GM06990 (cell line): ENCODE results near the gene CAPZB.
A peak's percentile ranks its signal among the peaks of the same experiment; 100 is the strongest.

ENCODE experiments used
- DNase-seq: peaks from one replicate; pipeline ENCODE4 v3.0.0-alpha.2; 2011; ENCODE audit not compliant: insufficient read length; ENCODE audit errors: extremely low read depth
- H3K27me3 ChIP-seq: replicated peaks from 2 replicates; pipeline ENCODE4 v1.6.0; 2011; ENCODE audit warnings: low read length; ENCODE audit not compliant: control insufficient read depth, insufficient read depth
- H3K36me3 ChIP-seq: 2 replicates; pipeline ENCODE4 v1.5.1; 2011; ENCODE audit warnings: low read length; ENCODE audit not compliant: control insufficient read depth, insufficient read depth
- H3K4me3 ChIP-seq: replicated peaks from 2 replicates; pipeline ENCODE4 v1.5.1; 2011; ENCODE audit warnings: low read depth, mild to moderate bottlenecking, control low read depth, low read length
- TF ChIP-seq, protein P1 (sequence below): IDR thresholded peaks from 2 replicates; pipeline ENCODE4 v1.5.1; 2011; ENCODE audit warnings: low read length, control low read depth, mild to moderate bottlenecking, inconsistent platforms; ENCODE audit not compliant: insufficient read depth, poor library complexity, severe bottlenecking

The CAPZB gene

GRCh38 chr1:19441048-19441780, 44.1 kb downstream of the CAPZB start:
- peaks cover 16% of the 10 kb centered on the region for H3K36me3 ChIP-seq
- TF ChIP-seq, protein P1, sequence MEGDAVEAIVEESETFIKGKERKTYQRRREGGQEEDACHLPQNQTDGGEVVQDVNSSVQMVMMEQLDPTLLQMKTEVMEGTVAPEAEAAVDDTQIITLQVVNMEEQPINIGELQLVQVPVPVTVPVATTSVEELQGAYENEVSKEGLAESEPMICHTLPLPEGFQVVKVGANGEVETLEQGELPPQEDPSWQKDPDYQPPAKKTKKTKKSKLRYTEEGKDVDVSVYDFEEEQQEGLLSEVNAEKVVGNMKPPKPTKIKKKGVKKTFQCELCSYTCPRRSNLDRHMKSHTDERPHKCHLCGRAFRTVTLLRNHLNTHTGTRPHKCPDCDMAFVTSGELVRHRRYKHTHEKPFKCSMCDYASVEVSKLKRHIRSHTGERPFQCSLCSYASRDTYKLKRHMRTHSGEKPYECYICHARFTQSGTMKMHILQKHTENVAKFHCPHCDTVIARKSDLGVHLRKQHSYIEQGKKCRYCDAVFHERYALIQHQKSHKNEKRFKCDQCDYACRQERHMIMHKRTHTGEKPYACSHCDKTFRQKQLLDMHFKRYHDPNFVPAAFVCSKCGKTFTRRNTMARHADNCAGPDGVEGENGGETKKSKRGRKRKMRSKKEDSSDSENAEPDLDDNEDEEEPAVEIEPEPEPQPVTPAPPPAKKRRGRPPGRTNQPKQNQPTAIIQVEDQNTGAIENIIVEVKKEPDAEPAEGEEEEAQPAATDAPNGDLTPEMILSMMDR: no peak
- DNase-seq: no peak
- H3K4me3 ChIP-seq: no peak overlapping the region
- H3K27me3 ChIP-seq: no peaks in the 10 kb centered on the region

- Histone ChIP-seq H3K36me3 (peaks cover 16% of the 10 kb centered on the region), H3K4me3 (no peak overlapping the region), H3K27me3 (no peaks in the 10 kb centered on the region)
- no peak for DNase-seq
- TF ChIP-seq, protein P1: peak; percentile 41
These were observed 45.7 kb downstream of the CAPZB start for GRCh38 chr1:19439464-19440171.

DNA sequence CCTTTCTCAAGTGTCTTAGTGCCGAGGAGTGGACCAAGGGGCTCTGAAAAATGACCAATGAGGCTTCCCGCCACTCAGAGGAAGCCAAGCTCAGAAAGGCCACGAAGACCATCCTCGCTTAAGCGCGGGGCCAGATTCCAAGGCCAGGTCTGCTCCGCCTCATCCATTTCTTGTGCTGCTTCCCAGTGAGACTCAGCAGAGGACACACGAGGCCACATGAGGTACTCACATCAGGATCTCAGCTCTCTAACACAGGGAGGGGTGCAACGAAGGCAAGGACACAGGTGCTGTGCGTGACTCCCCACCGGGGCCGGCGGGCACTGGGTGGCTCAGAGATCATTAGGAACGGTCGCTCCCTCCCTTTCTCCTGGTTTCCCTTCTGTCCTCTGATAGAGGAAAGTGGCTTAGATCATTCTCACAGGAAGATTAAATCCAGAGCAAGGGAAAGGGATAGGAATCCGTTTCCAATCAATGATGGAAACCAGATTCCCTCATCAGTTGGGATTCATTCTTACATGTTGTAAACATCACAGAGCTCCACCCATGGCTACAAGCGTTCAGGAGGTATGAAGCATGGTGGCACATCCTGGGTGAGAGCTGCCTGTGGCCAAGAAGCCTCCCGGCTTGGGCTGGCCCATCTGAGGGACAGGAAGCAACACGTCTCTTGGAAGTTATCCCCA, 46.7 kb downstream of the CAPZB start:
- TF ChIP-seq, protein P1: no peak
- no peak overlapping the region for H3K4me3 ChIP-seq
- H3K36me3 ChIP-seq: peaks cover 16% of the 10 kb centered on the region
- no peak for DNase-seq
- H3K27me3 ChIP-seq: no peaks in the 10 kb centered on the region

DNA sequence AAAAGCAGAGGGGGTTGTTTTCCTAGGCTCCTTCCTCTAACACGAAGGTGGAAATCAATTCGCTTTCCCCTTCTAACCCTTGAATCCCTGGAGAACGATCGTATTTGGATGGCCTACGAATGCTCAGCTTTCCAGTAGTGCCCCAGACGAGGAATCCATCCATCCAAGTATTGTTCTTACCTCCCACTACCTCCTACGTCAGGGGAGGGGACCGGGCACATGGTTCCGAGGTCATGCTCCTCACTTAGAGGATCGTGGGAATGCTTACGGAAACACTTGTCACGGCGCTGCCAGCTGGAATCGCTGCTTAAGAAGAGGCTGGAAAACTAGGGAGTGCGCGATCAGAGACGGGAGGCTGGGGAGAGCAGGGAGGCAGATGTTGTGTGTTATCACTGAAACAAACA, 47.4 kb downstream of the CAPZB start:
- no peak for DNase-seq
- no peaks in the 10 kb centered on the region for H3K27me3 ChIP-seq
- TF ChIP-seq, protein P1: no peak
- H3K4me3 ChIP-seq: no peak overlapping the region
- H3K36me3 ChIP-seq: peaks cover 16% of the 10 kb centered on the region

DNA sequence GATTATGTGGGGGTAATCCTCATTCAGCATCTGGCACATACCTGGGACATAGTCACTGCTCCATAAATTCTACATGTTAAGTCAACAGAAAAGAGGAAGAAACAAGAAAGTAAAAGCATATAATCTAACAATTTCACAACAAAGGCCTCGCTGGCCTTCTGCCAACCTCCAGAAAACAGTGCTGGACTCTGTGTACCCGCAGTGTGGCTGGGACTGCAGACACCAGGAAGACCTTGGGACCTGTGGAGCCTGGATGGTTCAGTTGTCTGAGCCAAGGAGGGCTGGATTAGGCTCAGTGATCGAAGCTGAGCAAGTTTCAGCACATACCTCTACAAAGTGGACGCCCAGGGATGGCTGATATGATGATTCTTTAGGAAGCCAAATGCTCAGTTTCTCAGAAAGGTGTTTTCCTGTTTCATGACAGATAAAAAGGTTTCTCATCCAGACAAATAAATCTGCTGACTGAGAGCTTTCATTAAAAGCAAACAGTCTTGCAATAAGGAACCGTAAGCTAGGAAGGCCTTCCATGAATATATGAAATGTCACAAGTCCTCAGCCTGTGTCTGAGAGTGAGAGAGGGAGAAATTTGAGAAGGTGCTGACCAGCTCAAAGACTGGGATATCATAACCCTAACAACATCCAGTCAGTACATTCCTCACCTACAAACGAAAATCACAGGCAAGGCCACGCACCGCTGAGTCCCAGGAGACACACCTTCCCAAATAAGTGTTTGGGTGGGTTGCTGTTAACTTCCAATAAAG, 48.4 kb downstream of the CAPZB start:
- peaks cover 16% of the 10 kb centered on the region for H3K36me3 ChIP-seq
- H3K4me3 ChIP-seq: no peak overlapping the region
- no peaks in the 10 kb centered on the region for H3K27me3 ChIP-seq
- TF ChIP-seq, protein P1: no peak
- DNase-seq: no peak
